BLaER1 (cell line): ENCODE data around the gene MYCL.

ENCODE experiments used
- H3K27ac ChIP-seq: shearing (Covaris generic); formaldehyde crosslinking; 2 replicates; pipeline ENCODE4 v1.8.1; 2022
- H3K27me3 ChIP-seq: shearing (Covaris generic); formaldehyde crosslinking; 2 replicates; pipeline ENCODE4 v1.8.1; 2022
- H3K36me3 ChIP-seq: shearing (Covaris generic); formaldehyde crosslinking; 2 replicates; pipeline ENCODE4 v1.8.1; 2022
- H3K4me1 ChIP-seq: shearing (Covaris generic); formaldehyde crosslinking; 2 replicates; pipeline ENCODE4 v1.8.1; 2022
- H3K4me2 ChIP-seq: shearing (Covaris generic); formaldehyde crosslinking; 2 replicates; pipeline ENCODE4 v1.8.1; 2022
- H3K4me3 ChIP-seq: shearing (Covaris generic); formaldehyde crosslinking; 2 replicates; pipeline ENCODE4 v1.8.1; 2022
- H3K9ac ChIP-seq: shearing (Covaris generic); formaldehyde crosslinking; 2 replicates; pipeline ENCODE4 v1.8.1; 2022
- H3K9me3 ChIP-seq: shearing (Covaris generic); formaldehyde crosslinking; 2 replicates; pipeline ENCODE4 v1.8.1; 2022
- H4K20me1 ChIP-seq: shearing (Covaris generic); formaldehyde crosslinking; 2 replicates; pipeline ENCODE4 v1.8.1; 2022
- Cebpa-rat ChIP-seq: shearing (Covaris generic); IDR thresholded peaks from 2 replicates; pipeline ENCODE4 v1.8.1; 2022

Gene MYCL

DNA sequence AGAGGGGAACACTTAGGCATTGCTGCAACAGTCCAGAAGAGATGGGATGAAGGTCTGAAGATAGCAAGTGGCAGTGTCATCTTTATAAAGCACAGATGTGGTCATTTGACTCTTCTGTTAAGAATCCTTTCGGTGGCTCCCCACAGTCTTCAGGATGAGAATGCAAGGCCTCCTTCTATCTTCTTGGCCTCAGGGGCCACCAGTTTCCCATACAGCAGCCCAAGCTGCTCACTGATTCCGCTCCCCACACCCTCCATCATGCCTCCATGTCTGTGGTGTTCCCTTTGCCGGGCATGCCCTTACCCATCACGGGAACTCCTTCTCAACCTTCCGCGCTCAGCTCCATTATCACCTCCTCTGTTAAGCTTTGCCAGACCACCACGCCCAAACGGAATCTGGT lies 37.1 kb upstream of the MYCL start:
- Histone ChIP-seq H3K9ac (no peak overlapping the region), H4K20me1 (no peaks in the 10 kb centered on the region), H3K27ac (no peak overlapping the region), H3K4me2 (no peak overlapping the region), H3K36me3 (no peaks in the 10 kb centered on the region), H3K4me1 (peaks cover 8% of the 10 kb centered on the region), H3K27me3 (no peaks in the 10 kb centered on the region), H3K9me3 (no peaks in the 10 kb centered on the region), H3K4me3 (no peak overlapping the region)
- no peak for TF ChIP-seq Cebpa-rat

DNA sequence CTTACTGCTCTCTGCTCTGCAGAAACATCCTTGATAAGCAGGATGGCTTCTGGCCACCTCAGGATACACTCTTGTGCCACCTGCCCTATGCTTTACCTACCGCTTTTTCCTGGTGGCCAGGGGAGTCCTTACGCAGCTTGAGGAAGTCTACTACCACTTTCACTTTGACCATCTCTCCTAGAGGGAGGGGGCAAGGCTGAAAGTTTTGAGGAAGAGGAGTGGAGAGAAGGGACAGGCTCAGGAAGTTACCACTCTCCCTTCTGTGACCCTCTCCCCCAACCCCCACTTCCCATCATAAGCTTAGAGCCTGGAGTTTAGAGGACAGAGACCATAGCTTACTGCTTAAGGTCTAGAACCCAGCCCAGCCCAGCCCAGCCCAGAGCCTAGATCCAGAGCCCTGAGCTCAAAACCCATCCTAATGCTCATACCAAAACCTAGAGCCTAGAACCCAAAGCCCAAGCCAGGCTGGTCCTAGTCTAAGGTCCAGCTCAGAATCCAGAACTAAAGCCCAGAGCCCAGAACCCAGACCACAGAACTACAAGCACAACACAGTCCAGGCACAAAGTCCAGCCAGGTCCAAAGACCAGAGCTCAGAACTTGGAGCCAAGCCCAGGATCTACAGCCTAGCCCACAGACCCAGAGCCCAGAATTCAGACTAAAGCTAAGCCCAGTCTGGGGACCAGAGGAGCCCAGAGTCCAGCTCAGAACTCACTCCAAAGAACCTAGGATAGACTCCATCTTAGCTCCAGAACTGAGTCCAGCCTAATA lies 35.2 kb upstream of the MYCL start:
- H3K4me2 ChIP-seq = no peak overlapping the region
- no peak for TF ChIP-seq Cebpa-rat
- no peak overlapping the region for H3K4me3 ChIP-seq
- H3K9me3 ChIP-seq = no peaks in the 10 kb centered on the region
- no peak overlapping the region for H3K9ac ChIP-seq
- no peaks in the 10 kb centered on the region for H3K36me3 ChIP-seq
- no peak overlapping the region for H3K27ac ChIP-seq
- no peaks in the 10 kb centered on the region for H4K20me1 ChIP-seq
- peaks cover 8% of the 10 kb centered on the region for H3K4me1 ChIP-seq
- no peaks in the 10 kb centered on the region for H3K27me3 ChIP-seq

DNA sequence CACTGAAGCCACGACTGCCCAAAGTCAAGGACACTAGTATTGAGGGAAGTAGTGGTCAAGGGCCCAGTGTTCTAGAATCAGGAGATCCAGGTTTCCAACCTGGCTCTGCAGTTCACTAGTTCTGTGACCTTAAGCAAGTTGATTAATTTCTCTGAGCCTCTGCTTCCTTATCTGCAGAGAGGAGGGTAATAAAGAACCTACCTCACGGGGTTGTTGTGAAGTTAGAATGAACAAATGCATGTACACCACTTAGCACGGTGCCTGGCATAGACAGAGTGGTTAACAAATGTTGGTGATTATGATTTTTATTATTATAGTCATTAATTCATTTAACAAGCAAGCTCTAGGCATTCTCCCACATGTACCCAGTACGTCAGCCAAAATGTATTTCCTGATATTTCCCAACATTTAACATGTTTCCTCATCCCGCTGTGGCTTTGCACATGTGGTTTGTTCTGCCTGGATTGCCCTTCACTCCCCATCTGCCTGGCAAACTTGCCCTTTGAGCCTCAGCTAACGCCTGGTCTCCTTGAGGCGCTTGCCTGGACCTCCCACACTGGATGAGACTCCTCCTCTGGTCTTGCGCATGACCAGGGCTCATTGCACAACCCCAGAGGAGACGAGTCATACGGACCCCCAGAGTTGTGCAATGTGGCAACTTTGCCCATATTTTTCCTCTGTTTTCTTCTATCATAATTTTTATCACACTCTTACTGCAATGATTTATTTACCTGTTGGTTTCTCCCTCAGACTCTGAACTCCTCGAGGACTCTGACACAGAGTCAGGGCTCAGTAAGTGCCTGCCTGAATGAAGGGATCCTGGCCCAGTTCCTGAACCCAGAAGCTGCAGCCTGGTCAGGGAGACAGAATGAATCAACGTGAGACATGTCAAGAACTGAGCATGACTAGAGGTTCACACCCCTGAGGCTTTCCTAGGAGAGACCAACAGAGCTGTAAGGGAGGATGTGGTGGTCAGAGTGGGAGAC lies 32.5 kb upstream of the MYCL start:
- Histone ChIP-seq H3K4me3 (no peak overlapping the region), H3K9me3 (no peaks in the 10 kb centered on the region), H3K36me3 (no peaks in the 10 kb centered on the region), H3K27me3 (no peaks in the 10 kb centered on the region), H4K20me1 (no peaks in the 10 kb centered on the region), H3K27ac (no peak overlapping the region), H3K4me2 (no peak overlapping the region), H3K4me1 (no peaks in the 10 kb centered on the region), H3K9ac (no peak overlapping the region)
- no peak for TF ChIP-seq Cebpa-rat

DNA sequence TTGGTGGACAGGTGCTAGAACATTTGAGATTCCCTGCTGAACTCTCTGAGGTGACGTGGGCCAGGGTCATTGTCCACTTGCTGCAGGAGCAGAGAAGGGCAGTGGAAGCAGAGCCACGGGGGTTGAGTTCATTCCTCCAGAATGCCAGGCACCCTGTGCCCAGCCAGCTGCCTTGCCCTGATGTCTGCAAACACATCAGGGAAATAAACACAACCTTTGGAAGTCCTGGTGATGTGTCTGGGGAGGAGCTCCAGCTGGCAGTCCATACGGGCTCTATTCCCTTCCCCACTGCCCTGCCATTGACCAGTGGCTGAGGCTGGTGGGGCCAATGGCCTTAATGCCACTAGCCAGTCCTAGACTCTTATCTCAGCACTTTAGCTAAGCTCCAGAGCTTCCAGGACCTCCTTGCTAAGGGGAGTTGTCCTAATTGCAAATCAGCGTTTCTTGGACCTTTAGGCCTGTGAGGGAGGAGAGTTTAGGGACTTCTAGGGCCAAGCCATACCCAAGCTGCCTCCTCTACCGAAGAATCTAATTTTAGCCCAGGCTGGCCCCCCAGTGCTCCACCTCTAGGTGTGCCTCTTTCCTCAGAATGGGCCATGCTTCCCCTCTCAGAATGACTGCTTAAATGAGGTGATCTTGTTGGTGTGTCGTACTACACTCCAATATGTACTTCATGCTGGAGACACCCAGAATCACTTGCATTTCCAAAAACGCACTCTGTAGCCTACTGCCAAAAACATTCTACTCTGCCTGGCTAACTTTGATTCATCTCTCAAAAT lies 27.3 kb upstream of the MYCL start:
- Histone ChIP-seq H3K36me3 (no peaks in the 10 kb centered on the region), H3K27me3 (no peaks in the 10 kb centered on the region), H3K4me1 (peaks cover 18% of the 10 kb centered on the region), H4K20me1 (no peaks in the 10 kb centered on the region), H3K9me3 (no peaks in the 10 kb centered on the region), H3K27ac (no peak overlapping the region), H3K4me2 (no peak overlapping the region), H3K4me3 (no peak overlapping the region), H3K9ac (no peak overlapping the region)
- TF ChIP-seq Cebpa-rat = no peak

DNA sequence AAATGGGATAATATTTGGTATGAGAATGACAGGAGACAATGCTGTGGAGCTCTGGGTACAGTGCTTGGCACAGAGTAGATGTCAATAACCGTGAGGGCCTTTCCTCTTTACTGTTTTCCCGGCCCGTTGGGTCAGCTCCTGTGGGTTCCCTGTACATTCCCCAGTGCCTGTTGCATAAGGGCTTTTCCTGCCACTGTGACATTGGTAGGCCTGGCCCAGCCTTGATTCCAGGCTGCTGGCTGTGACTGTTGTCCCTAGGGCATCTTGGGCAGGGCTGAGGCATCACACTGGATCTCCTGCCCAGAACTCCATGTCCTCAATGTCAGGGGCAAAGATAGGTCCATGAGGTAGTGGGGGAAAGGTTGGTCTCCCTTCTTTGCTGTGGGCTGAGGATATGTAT lies 25.8 kb upstream of the MYCL start:
- H3K36me3 ChIP-seq = no peaks in the 10 kb centered on the region
- no peaks in the 10 kb centered on the region for H3K9me3 ChIP-seq
- H3K27me3 ChIP-seq = no peaks in the 10 kb centered on the region

DNA sequence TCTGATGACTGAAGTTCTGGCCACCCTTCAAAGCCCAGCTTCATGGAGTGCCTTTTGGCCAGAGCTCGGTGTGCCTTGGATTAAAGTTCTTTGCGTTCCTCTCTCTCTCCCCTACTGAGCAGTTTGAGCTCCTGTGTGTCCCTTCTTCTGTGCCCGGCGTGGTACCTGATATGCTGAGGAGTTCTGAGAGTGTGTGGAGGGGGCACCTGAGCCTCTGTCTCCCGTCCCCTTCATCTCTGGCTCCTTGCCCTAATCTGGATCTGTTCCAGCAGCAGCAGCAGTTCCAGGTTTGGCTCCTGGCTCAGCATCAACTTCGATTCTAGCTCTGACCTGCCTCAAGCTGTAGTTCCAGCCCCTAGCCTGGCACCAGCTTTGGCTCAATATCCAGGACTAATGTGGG lies 25.1 kb upstream of the MYCL start:
- no peak for TF ChIP-seq Cebpa-rat
- Histone ChIP-seq H3K27me3 (no peaks in the 10 kb centered on the region), H3K4me2 (peak overlapping the region; percentile 51), H3K4me3 (no peak overlapping the region), H4K20me1 (no peaks in the 10 kb centered on the region), H3K4me1 (peaks cover 18% of the 10 kb centered on the region), H3K27ac (peak overlapping the region; percentile 60), H3K9me3 (no peaks in the 10 kb centered on the region), H3K9ac (0 out of 2 replicates have a peak overlapping the region, but pooled peaks have one; percentile 43), H3K36me3 (no peaks in the 10 kb centered on the region)

More for the DNA sequence above, 25.8 kb upstream of the MYCL start:
- no peak overlapping the region for H3K9ac ChIP-seq
- H3K4me3 ChIP-seq = no peak overlapping the region
- no peaks in the 10 kb centered on the region for H4K20me1 ChIP-seq
- no peak overlapping the region for H3K4me2 ChIP-seq
- TF ChIP-seq Cebpa-rat = no peak
- H3K4me1 ChIP-seq = peaks cover 18% of the 10 kb centered on the region
- no peak overlapping the region for H3K27ac ChIP-seq

DNA sequence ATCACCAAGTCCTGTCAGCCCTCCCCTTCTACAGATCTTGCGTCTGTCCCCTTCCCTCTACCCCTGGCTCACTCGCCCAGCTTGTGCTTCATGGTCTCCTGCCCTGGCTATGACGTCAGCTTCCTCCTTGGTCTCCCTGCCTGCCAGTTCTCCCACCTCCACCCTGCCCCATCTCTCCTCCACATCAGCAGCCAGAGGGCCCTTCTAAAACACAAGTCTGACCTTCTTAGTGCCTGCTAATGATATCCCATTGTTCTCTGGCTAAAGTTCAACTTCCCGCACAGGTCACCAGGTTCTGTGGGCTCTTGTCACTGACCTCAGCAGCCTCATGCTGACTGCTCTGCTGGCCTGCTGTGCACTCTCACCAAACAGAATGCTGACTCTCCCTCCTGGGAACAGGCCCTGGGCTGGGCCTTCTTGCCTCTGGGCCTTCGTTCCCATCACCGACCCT lies 24.7 kb upstream of the MYCL start:
- H4K20me1 ChIP-seq = no peaks in the 10 kb centered on the region
- 0 out of 2 replicates have a peak overlapping the region, but pooled peaks have one; percentile 43 for H3K9ac ChIP-seq
- H3K4me1 ChIP-seq = peaks cover 18% of the 10 kb centered on the region
- TF ChIP-seq Cebpa-rat = no peak
- H3K27me3 ChIP-seq = no peaks in the 10 kb centered on the region
- no peaks in the 10 kb centered on the region for H3K9me3 ChIP-seq
- H3K4me3 ChIP-seq = no peak overlapping the region
- H3K27ac ChIP-seq = peak overlapping the region; percentile 60
- H3K36me3 ChIP-seq = no peaks in the 10 kb centered on the region
- H3K4me2 ChIP-seq = peak overlapping the region; percentile 51

DNA sequence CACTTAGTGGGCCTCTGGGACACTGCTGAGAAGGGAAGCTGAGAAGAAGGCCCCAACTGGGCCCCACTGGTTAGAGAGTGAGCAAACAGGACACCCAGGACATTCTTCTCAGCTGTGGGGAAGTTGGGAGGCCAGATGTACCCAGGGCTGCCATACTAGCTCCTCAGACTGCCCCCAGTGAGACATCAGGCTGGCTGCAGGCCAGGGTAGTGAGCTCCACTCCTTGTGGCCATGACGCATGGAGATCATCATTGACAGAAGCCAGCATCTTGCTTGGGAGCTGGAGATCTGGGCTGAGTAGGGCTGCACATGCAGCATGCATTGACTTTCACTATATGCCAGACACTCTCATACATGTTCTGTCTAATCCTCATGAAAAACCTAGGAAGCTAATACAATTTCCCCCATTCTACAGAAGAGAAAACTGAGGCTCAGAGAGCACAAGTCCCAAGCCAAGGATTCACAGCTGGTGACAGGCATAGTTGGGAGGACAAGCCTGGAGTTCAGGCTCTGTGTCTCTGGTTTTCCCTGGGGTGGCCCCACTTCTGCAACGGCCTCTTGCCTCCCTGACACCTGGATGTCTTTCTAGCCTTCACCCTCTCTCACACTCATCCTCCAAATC lies 24.1 kb upstream of the MYCL start:
- no peaks in the 10 kb centered on the region for H3K9me3 ChIP-seq
- no peak for TF ChIP-seq Cebpa-rat
- no peaks in the 10 kb centered on the region for H4K20me1 ChIP-seq
- H3K36me3 ChIP-seq = no peaks in the 10 kb centered on the region
- peaks cover 18% of the 10 kb centered on the region for H3K4me1 ChIP-seq
- H3K4me2 ChIP-seq = peak overlapping the region; percentile 51
- no peak overlapping the region for H3K4me3 ChIP-seq
- H3K9ac ChIP-seq = no peak overlapping the region
- no peak overlapping the region for H3K27ac ChIP-seq
- H3K27me3 ChIP-seq = no peaks in the 10 kb centered on the region

DNA sequence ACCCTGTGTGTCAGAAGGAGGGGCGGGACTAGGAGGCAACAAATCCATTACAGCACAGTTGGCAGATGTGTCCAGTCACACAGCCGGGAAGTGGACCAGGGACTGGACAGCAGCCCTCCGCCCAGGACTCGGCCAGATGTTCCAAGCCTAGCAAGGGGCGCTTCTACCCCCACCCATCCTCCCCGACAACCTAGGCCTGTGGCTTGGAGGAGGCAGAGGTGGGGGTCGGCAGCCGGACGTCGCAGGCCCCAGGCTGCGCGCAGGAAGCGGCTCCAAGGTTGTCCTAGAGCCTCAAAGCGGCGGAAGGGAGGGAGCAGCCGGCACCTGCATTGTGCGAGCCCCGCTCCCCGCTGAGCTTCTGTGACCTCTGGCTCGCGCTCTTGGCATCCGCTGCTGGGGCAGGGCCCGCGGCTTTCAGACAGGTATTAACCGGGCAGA lies 20.6 kb upstream of the MYCL start:
- Histone ChIP-seq H3K4me2 (no peak overlapping the region), H3K27me3 (no peaks in the 10 kb centered on the region), H3K4me3 (no peak overlapping the region), H3K4me1 (peaks cover 18% of the 10 kb centered on the region), H4K20me1 (no peaks in the 10 kb centered on the region), H3K36me3 (no peaks in the 10 kb centered on the region), H3K9me3 (no peaks in the 10 kb centered on the region), H3K27ac (no peak overlapping the region), H3K9ac (no peak overlapping the region)
- TF ChIP-seq Cebpa-rat = no peak
